HepG2 (cell line): ENCODE results near the gene MGAT5.

Experiments used
- CTCF ChIP-seq: sonication (generic); formaldehyde crosslinking; IDR thresholded peaks from 2 replicates; pipeline ENCODE4 v1.5.0; 2020; ENCODE audit warnings: mild to moderate bottlenecking, missing genetic modification reagents, moderate library complexity
- NBN ChIP-seq: fragments of 450-650 bp; conservative IDR thresholded peaks from 2 replicates; pipeline ENCODE4 v1.6.1; 2017
- REST ChIP-seq, 2 experiments: IDR thresholded peaks; 2 replicates each; pipeline ENCODE4 v1.6.1; 2011 to 2012; ENCODE audit warnings: low read length in 2 of 2, borderline replicate concordance in 1 of 2, low read depth in 1 of 2, mild to moderate bottlenecking in 1 of 2, moderate library complexity in 1 of 2
- ZBTB1 ChIP-seq: sonication (generic); formaldehyde crosslinking; IDR thresholded peaks from 2 replicates; pipeline ENCODE4 v1.4.0; 2020; ENCODE audit warnings: missing genetic modification reagents, borderline replicate concordance
- ZSCAN29 ChIP-seq: sonication (generic); formaldehyde crosslinking; conservative IDR thresholded peaks from 2 replicates; pipeline ENCODE4 v1.4.0; 2020; ENCODE audit warnings: mild to moderate bottlenecking, missing genetic modification reagents

- TF ChIP-seq ZSCAN29 (CRISPR knock-in tag) (no peak), CTCF (CRISPR knock-in tag) (no peak), NBN (no peak), ZBTB1 (no peak), REST (IDR thresholded peaks at IDR 0.05; ENCODE audit: borderline replicate concordance in 1 of 2, low read depth in 1 of 2, low read length in 2 of 2) (no peak)
Observed at GRCh38 chr2:134501476-134502091, 247.7 kb downstream of the MGAT5 start.
